Neural progenitor cell (in vitro differentiated cells): ENCODE measurements around the gene TBC1D14.

Source experiments
- CTCF ChIP-seq: fragments of 200-600 bp; sonication (generic); IDR thresholded peaks from 2 replicates; pipeline ENCODE4 v1.5.1; 2017; ENCODE audit warnings: antibody characterized with exemption, mild to moderate bottlenecking
- EZH2 ChIP-seq: fragments of 200-600 bp; sonication (generic); IDR thresholded peaks from 2 replicates; pipeline ENCODE4 v1.6.1; 2017; ENCODE audit warnings: antibody characterized with exemption, mild to moderate bottlenecking, moderate library complexity
- EZH2phosphoT487 ChIP-seq: fragments of 200-600 bp; sonication (generic); IDR thresholded peaks from 2 replicates; pipeline ENCODE4 v1.6.1; 2017; ENCODE audit warnings: antibody characterized with exemption

GRCh38 chr4:6945052-6945409 lies 35.4 kb downstream of the TBC1D14 start:
- no peak for TF ChIP-seq CTCF
- TF ChIP-seq EZH2, result no peak
- no peak for TF ChIP-seq EZH2phosphoT487
